NOMO-1 treated with DMSO at 0.1 percent for 48 hours (cell line): ENCODE data around the gene DEAF1.

Source experiments
- DNase-seq: peaks from one replicate; lab custom pipeline; 2025; ENCODE audit not compliant: unreplicated experiment; lab: John Stamatoyannopoulos, UW

Gene DEAF1

GRCh38 chr11:722346-722811 lies 27.4 kb upstream of the DEAF1 start:
- DNase-seq: no peak

DNA sequence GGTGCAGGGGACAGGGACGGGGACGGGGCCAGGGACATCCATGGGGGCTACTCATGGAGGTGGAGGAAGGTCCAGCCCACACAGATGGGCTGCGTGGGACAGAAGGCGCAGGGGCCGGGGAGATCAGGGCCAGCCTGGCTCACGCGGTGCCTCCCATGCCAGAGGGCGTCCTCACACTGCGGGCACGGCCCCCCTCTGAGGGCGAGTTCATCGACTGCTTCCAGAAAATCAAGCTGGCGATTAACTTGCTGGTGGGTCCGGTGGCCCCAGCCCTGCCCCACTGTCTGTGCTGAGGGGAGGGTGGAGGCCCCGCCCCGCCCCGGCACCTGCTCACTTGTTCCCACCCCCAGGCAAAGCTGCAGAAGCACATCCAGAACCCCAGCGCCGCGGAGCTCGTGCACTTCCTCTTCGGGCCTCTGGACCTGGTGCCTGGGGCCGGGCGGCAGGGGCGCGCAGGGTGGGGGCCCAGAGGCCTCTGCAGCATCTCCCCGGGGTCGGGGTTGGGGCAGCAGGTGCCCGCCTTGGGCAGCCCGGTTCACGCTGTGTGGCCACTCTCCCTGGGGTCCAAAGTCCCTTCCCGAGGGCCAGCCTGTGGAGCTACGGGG lies 26.8 kb upstream of the DEAF1 start:
- DNase-seq: peak; percentile 64

- DNase-seq: no peak
Observed at GRCh38 chr11:721247-721740, 26.3 kb upstream of the DEAF1 start.

DNA sequence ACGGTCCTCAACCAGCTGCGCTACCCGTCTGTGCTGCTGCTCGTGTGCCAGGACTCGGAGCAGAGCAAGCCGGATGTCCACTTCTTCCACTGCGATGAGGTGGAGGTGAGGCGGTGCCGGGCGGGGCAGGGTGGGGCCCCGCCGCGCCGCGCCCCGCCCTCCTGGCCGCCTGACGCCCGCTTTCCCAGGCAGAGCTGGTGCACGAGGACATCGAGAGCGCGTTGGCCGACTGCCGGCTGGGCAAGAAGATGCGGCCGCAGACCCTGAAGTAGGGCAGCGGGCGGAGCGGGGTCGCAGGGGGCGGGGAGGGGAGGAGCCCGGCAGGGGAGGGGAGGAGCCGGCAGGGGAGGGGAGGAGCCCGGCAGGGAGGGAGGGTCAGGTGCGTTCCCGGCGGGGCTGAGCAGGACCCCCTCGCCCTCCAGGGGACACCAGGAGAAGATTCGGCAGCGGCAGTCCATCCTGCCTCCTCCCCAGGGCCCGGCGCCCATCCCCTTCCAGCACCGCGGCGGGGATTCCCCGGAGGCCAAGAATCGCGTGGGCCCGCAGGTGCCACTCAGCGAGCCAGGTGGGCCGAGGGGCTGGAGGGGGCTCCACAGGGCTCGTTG lies 25.7 kb upstream of the DEAF1 start:
- DNase-seq: no peak

GRCh38 chr11:720017-720641 lies 25.1 kb upstream of the DEAF1 start:
- no peak for DNase-seq

GRCh38 chr11:719214-720016 lies 24.4 kb upstream of the DEAF1 start:
- no peak for DNase-seq

DNA sequence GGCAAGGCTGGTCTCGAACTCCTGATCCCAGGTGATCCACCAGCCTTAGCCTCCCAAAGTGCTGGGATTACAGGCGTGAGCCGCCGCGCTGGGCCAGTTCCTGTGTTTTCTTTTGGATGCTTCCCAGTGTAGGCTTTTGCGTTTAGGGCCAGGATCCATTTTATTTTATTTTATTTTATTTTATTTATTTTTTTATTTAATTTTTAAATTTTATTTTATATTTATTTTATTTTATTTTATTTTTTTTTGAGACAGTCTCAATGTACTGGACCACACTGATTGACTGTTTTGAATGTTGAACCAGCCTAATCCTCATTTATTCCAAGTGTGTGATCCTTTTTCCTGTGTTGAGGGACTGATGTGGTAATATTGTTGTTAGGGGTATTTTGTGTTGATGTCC lies 19.4 kb upstream of the DEAF1 start:
- no peak for DNase-seq

DNA sequence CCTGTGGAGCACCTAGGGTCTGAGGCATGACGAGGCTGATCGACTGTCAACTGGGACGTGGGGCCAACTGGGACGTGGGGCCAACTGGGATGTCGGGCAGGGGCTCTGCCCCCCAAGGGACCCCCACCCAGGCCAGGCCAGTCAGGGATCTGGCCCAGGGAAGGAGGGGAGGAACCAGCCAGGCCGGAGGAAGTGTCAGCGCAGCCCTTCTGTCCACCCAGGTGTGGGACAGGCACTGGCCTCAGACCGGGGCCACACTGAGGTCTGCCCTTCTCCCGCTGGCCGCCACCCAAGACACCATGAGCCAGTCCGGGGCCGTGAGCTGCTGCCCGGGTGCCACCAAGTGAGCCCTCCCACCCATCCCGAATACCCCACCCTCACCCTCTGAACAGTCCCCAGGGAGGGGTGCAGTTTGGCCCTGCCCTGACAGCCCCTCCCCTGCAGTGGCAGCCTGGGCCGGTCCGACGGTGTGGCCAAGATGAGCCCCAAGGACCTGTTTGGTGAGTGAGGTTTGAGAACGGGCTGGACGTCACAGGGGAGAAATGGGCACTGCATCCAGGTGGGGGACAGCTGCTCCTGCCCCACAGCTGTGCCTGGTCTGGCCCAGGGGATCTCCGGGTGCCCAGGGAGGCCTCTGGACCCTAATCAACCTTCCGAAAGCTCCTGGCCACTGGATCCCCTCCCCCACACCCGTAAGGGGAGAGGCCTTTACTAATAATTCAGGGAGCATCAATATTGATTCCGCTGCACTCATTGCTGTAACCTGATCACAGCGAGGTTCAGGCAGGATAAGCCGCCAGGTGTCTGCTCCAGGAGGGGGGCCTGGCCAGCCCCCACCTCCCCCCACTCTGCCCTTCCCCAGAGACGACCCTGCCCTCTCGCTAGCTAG lies 14.3 kb upstream of the DEAF1 start:
- DNase-seq: no peak

GRCh38 chr11:708511-708910 lies 13.5 kb upstream of the DEAF1 start:
- DNase-seq: no peak

- no peak for DNase-seq
Observed at GRCh38 chr11:707817-708420, 12.9 kb upstream of the DEAF1 start.

- DNase-seq: no peak
Observed at GRCh38 chr11:706957-707816, 12.2 kb upstream of the DEAF1 start.

DNA sequence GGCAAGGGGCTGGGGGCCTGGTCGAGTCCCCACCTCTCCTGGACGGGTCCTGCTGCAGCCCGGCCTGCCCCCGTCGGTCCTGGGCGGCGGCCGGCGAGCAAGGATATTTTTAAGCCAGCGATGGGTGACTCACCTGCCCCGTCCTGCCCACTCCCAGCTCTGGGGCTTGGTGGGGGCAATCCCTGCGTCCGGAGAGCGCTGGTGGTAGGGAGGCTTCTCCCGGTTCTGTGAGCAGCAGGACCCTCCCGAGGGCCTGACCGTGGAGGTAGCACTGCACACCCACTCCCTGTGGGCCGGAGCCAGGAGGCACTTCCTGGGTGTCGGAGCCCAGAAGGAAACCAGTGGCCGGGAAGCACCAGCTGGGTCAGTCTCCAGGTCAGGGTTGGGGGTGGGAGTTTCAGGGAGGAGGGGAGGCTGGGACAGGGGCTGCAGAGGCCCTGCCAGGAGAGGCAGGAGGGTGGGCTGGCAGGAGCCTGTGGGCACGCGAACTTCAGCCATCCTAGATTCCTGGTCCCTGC lies 11.5 kb upstream of the DEAF1 start:
- DNase-seq: no peak

DNA sequence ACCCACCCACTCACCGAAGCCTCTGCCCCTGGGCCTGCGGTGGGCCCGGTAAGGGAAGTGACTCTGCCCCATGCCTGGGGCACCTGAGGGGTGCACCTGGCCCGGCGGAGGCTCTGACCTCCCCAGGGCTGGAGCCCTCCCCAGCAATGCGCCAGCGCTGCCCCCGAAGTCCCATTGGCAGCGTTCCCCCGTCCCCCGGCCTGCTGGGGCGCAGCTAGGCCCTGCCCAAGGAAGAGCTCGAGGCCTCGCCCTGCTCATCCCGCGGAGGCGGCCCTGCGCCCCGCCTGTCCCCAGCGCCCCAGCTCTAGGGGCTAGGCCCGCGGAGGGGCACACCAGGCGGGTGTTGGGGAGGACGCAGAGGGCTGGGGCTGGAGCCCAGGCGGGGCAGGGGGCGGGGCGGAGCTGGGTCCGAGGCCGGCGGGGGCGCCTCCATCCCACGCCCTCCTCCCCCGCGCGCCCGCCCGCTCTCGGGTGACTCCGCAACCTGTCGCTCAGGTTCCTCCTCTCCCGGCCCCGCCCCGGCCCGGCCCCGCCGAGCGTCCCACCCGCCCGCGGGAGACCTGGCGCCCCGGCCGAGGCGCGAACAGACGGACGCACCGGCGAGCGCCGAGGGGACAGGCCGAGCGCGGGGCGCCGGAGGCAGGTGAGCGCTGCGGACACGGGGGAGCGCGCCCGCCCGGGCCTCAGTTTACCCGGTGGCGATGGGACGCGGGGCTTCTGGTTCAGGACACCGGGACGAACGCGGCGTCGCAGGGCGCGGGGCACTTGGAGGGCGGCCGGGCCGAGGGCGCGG lies 10.8 kb upstream of the DEAF1 start, which contains the start of gene EPS8L2:
EPS8L2 (plus strand) TSS at position 586 of the 793 bp plus-strand sequence. CDS start 3,177 bp downstream, outside the sequence.
- DNase-seq: no peak

- no peak for DNase-seq
Observed at GRCh38 chr11:704781-705645, 10.0 kb upstream of the DEAF1 start.

DNA sequence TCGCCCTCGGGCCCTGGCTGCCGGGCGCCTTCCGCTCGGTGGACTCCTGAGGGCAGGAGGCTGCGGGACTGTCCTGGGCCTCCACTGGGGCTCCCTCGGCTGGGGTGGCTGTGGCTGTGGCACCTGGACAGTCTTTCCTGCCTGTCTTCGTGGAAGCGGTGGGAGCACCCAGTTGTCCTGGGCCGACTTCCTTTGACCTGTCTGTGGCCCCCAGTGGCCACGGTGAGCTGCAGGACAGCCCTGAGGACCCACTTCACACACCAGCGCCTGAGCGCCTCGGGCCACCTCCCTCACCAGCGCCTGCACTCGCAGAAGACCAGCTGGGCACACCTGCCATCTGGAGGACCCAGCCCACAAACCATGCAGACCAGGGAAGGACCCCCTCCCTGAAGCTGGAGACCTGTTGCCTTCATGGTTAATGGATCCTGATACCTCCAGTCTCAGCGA lies 9.2 kb upstream of the DEAF1 start:
- no peak for DNase-seq

DNA sequence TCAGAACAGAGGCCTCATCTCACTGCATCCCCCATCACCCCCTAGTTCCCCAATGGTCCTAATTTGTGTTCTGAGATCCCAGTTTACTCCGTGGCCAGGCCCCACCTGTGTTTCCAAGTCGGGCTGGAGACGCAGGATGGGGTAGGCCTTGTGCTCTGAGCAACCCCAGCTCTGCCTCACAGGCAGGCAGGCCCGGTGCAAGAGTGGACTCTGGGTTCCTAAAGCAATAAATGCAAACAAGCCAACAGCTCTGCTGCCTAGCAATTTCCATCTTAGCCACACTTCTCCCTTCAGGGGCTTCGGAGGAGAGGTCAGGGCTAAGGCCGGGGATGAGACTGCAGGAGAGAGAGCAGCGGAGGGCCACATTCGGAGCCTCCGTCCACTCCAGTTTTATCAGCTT lies 8.5 kb upstream of the DEAF1 start:
- no peak for DNase-seq
